SU-DHL-6 (cell line): ENCODE data around the gene FAM83G.

Source experiments
- EZH2phosphoT487 ChIP-seq: fragments of 200-600 bp; sonication (generic), shearing (Covaris generic); conservative IDR thresholded peaks from 2 replicates; pipeline ENCODE4 v1.6.1; 2018; ENCODE audit warnings: mild to moderate bottlenecking, antibody characterized with exemption, low read length, moderate library complexity, mixed read lengths
- TF ChIP-seq, protein P1 (sequence below): fragments of 200-600 bp; sonication (generic); IDR thresholded peaks from one replicate; pipeline ENCODE4 v1.5.1; 2017; ENCODE audit warnings: antibody characterized with exemption, mild to moderate bottlenecking, low read length, moderate library complexity; ENCODE audit not compliant: insufficient read depth, poor library complexity, severe bottlenecking

DNA sequence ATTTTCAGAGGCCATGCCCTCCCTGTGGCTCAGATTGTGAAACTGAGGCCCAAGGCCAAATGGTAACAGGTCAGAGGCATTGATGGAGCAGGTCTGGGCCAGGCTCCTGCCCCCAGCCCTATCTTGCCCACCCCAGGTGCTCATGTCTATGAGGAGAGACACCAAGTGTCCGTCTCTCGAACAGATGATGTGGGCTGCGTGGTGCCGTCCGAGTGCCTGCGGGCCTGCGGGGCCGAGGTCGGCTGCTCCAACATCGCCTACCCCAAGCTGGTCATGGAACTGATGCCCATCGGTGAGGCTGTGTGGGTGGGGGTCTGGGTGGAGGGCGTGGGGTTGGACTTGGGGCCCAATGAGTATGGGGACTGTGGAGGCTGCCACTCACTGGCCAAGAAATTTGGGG is 8.7 kb upstream of the FAM83G start:
- TF ChIP-seq, protein P1, sequence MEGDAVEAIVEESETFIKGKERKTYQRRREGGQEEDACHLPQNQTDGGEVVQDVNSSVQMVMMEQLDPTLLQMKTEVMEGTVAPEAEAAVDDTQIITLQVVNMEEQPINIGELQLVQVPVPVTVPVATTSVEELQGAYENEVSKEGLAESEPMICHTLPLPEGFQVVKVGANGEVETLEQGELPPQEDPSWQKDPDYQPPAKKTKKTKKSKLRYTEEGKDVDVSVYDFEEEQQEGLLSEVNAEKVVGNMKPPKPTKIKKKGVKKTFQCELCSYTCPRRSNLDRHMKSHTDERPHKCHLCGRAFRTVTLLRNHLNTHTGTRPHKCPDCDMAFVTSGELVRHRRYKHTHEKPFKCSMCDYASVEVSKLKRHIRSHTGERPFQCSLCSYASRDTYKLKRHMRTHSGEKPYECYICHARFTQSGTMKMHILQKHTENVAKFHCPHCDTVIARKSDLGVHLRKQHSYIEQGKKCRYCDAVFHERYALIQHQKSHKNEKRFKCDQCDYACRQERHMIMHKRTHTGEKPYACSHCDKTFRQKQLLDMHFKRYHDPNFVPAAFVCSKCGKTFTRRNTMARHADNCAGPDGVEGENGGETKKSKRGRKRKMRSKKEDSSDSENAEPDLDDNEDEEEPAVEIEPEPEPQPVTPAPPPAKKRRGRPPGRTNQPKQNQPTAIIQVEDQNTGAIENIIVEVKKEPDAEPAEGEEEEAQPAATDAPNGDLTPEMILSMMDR: no peak
- no peak for TF ChIP-seq EZH2phosphoT487
